Daoy (cell line): Measurements from ENCODE around the gene ADGB. TPM values are rescaled to one million over a fixed set of nuclear protein-coding genes. Genes with fewer than 3 reads are reported as not detected.
A peak's percentile ranks its signal among the peaks of the same experiment; 100 is the strongest.
"Not testable (repeated sequence)": the region's sequence is repeated elsewhere in the genome, so short reads cannot be mapped to it uniquely, and the experiment has no call there.

ENCODE experiments used
- DNase-seq: peaks from one replicate; pipeline ENCODE4 v3.0.0-alpha.2; 2015; ENCODE audit warnings: low read depth
- total RNA-seq: library from RNA; depleted of rRNA; stranded (reverse); fragments of >200 nt; shearing (Covaris generic); gene quantifications from 2 replicates; pipeline ENCODE4 v1.2.3, GENCODE V29; 2014

Gene ADGB
- total RNA-seq, 1 experiment from 2014 or later, result 1.4 TPM

GRCh38 chr6:146768722-146769121 lies 169.9 kb downstream of the ADGB start:
- no peak for DNase-seq

GRCh38 chr6:146770275-146770964 lies 171.6 kb downstream of the ADGB start:
- DNase-seq, result no peak

- peak; percentile 58 for DNase-seq
Observed at GRCh38 chr6:146770965-146771735, 172.4 kb downstream of the ADGB start.

- no peak for DNase-seq
Observed at GRCh38 chr6:146775220-146775619, 176.4 kb downstream of the ADGB start.

GRCh38 chr6:146781836-146782235 lies 183.1 kb downstream of the ADGB start:
- no peak for DNase-seq

GRCh38 chr6:146785001-146785585 lies 186.3 kb downstream of the ADGB start:
- DNase-seq, result peak; percentile 59

- no peak for DNase-seq
Observed at GRCh38 chr6:146787876-146788508, 189.2 kb downstream of the ADGB start.

- no peak for DNase-seq
Observed at GRCh38 chr6:146790561-146791091, 191.9 kb downstream of the ADGB start.

GRCh38 chr6:146791930-146792329 lies 193.2 kb downstream of the ADGB start:
- DNase-seq, result no peak

- DNase-seq, result not testable (repeated sequence)
Observed at GRCh38 chr6:146793218-146793617, 194.4 kb downstream of the ADGB start.

GRCh38 chr6:146795479-146796133 lies 196.8 kb downstream of the ADGB start:
- no peak for DNase-seq

- DNase-seq, result not testable (repeated sequence)
Observed at GRCh38 chr6:146803167-146803566, 204.4 kb downstream of the ADGB start.

- DNase-seq, result no peak
Observed at GRCh38 chr6:146803601-146804000, 204.8 kb downstream of the ADGB start.

GRCh38 chr6:146805546-146806325 lies 207.0 kb downstream of the ADGB start:
- DNase-seq, result no peak

GRCh38 chr6:146809014-146809413 lies 210.2 kb downstream of the ADGB start:
- DNase-seq, result peak; percentile 23

- DNase-seq, result peak; percentile 72
Observed at GRCh38 chr6:146812811-146813321, 214.1 kb downstream of the ADGB start.

GRCh38 chr6:146813554-146813953 lies 214.8 kb downstream of the ADGB start:
- DNase-seq, result peak; percentile 40

GRCh38 chr6:146814148-146814750 lies 215.5 kb downstream of the ADGB start:
- no peak for DNase-seq

GRCh38 chr6:146815511-146816462 lies 217.0 kb downstream of the ADGB start:
- peak; percentile 41 for DNase-seq
